Heart right ventricle (tissue), 16 donors: ENCODE results near the gene DNAJC16. TPM values are rescaled to one million over a fixed set of nuclear protein-coding genes. Genes with fewer than 3 reads are reported as not detected.

Source experiments
- ATAC-seq, 8 donors: fragments of 200-7000 bp; cut with Tn5 transposase; one replicate each; pipeline ENCODE4 v1.9.1; 2020; ENCODE audit warnings: mild to moderate bottlenecking in 8 of 8, moderate library complexity in 8 of 8, moderate number of reproducible peaks in 1 of 8
- DNase-seq, 2 donors: peaks; one replicate each; pipeline ENCODE4 v3.0.0-alpha.2; 2020
- H3K27ac ChIP-seq, 10 donors: fragments of 200-600 bp; sonication (generic) in 2 of 10; one replicate each; pipeline versions ENCODE4 v1.5.0 to v1.8.0; 2020 to 2022; ENCODE audit warnings: mild to moderate bottlenecking in 3 of 10
- H3K27me3 ChIP-seq, 7 donors: fragments of 200-600 bp; one replicate each; pipeline ENCODE4 v1.8.0; 2021 to 2022; ENCODE audit warnings: mild to moderate bottlenecking in 2 of 7
- H3K36me3 ChIP-seq, 9 donors: fragments of 200-600 bp; sonication (generic) in 1 of 9; one replicate each; pipeline versions ENCODE4 v1.5.0 to v1.8.0; 2020 to 2022; ENCODE audit warnings: mild to moderate bottlenecking in 2 of 9
- H3K4me1 ChIP-seq, 9 donors: fragments of 200-600 bp; sonication (generic) in 1 of 9; one replicate each; pipeline versions ENCODE4 v1.5.0 to v1.8.0; 2020 to 2022; ENCODE audit warnings: mild to moderate bottlenecking in 4 of 9
- H3K4me3 ChIP-seq, 10 donors: fragments of 200-600 bp; sonication (generic) in 2 of 10; one replicate each; pipeline versions ENCODE4 v1.5.0 to v1.8.0; 2020 to 2022; ENCODE audit warnings: mild to moderate bottlenecking in 7 of 10, moderate library complexity in 2 of 10
- H3K9me3 ChIP-seq, 11 donors: fragments of 200-600 bp in 10 of 11; sonication (generic) in 2 of 11; one replicate each; pipeline versions ENCODE4 v1.5.0 to v1.8.0; 2013 to 2022; ENCODE audit warnings: mild to moderate bottlenecking in 2 of 11, control low read depth in 1 of 11, moderate library complexity in 1 of 11
- WGBS, 2 donors: extraction: QIAGEN DNeasy Blood & Tissue Kit; methylation state at CpG; one replicate each; pipeline ENCODE4 v1.1.7; 2013; ENCODE audit warnings: inconsistent platforms in 1 of 2; 5-methylcytosine and 5-hydroxymethylcytosine counted together
- intact Hi-C, 10 donors: fragments of 100-400 bp; cut with DNase I; formaldehyde crosslinking; loops; one replicate each; pipeline versions ENCODE4 v1.11.1 to v1.14.2; 2022
- polyA plus RNA-seq, 2 donors: library from polyadenylated mRNA; stranded (reverse); fragments of 200-250 nt; gene quantifications; one replicate each; pipeline ENCODE4 v1.2.3, GENCODE V29; 2013
- total RNA-seq, 10 donors: library from RNA; stranded (reverse); fragmentation: NEBNext Ultra II Directional in 3 of 10; extraction: Animal tissue kit (Norgen Biotek cat#: 25700) in 3 of 10; gene quantifications; one replicate each; pipeline versions ENCODE4 v1.2.1 to v1.2.4, GENCODE V29; 2021 to 2023
- TF ChIP-seq, protein P1 (sequence below), 9 donors: fragments of 200-600 bp; sonication (generic) in 2 of 9; IDR thresholded peaks; one replicate each; pipeline versions ENCODE4 v1.5.0 to v1.8.0; 2021 to 2022; ENCODE audit warnings: antibody characterized with exemption in 9 of 9, mild to moderate bottlenecking in 5 of 9, moderate library complexity in 1 of 9
- donor health status: Arrhythmogenic right ventricular cardiomyopathy.
- donor health status: ischemic (EF 13 %, LVEDD 7.1; RV severe dilation, severe dysfunction).
- donor health status: healthy with polysubstance abuse.
- donor health status: DM: no; HTN: yes; CAD: no.
- donor health status: DM: no; HTN: no; CAD: no.
- donor health status: ischemic (EF 25% LVEDD 6.9; RV normal size, moderate dysfunction).
- donor health status: ischemic (EF 25% LVEDD 5.7; RV mildly dilated, moderate dysfunction).
- donor health status: healthy.
- donor health status: DM: yes; HTN: yes; CAD: no.
- donor health status: Ischemic cardiomyopathy.
- donor health status: ischemic (EF 35%, LVEDD 5.7; RV mildly dilated, moderate dysfunction).
- donor health status: nonischemic (EF 11% LVEDD 7.7; RV severe dilation, severe dysfunction).
- donor health status: DM: yes; HTN: yes; CAD: no.
- donor health status: PGD.
- donor health status: ischemic (EF 29% LVEDD 5.4; RV normal size, mild dysfunction).
- donor health status: nonischemic (EF 23%, LVEDD 6.1; RV moderate dilation, normal function).

DNAJC16 gene
- total and polyA plus RNA-seq, 12 donors, result 4.7 to 22.8 (median 18.3) TPM

DNA sequence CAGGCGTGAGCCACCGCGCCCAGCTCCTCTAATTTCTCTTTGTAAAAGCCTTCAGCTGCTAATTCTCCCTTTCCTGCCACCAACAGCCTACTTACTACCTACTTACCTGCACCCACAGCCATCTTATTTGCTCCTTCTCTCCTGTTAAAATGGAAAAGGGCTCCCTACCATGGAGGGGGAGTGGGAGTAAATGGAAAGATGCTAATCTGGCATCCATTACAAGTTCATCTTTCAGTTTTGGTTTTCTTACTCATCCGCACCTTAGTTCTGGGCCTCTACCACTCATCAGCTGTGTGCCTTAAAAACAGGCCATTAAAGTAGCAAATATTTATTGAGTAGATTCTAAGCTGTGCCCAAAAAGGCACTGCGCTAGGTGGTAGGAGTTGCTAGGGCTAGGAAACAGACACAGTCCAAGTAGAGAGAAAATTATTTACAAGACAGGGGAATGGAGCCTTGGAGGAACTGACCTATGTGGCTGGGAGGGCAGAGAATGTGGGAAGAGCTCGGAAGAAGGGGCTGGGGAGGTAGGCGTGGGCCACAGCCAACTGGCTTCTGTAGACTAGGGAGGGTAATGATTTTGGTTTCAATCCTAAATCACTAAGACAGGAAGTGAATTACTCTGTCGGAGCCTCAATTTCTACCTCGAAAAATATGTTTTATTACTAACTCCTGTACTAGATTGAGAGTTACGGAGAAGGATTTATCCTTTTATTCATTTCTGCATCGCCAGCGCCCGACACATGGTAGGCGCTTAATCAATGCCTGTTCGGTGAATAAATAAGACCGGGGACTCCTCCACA, 89.9 kb downstream of the DNAJC16 start:
- peak overlapping the region in 9 of 10 donors; percentile 79 to 98 (median 95) for H3K4me3 ChIP-seq
- no peaks in the 10 kb centered on the region for H3K9me3 ChIP-seq
- H3K36me3 ChIP-seq, result no peaks in the 10 kb centered on the region
- intact Hi-C loops, result loop anchor here in 5 of 10 donors (1.0 to 10.0 kb wide), 5 partner anchors 13 to 1391 kb away; partner anchors contain the start of genes DNAJC16 (in 3 of the 5) and CASP9 (in 1 of the 5)
- H3K4me1 ChIP-seq, result peaks cover 6 to 43% (median 37%) of the 10 kb centered on the region in 9 donors
- DNase-seq (no peak), ATAC-seq (peak; percentile 6 to 38 (median 19))
- peak overlapping the region; percentile 8 to 97 (median 92) for H3K27ac ChIP-seq
- WGBS, 2 donors, result 29% methylated on average over 16 of the region's 16 CpGs
- no peaks in the 10 kb centered on the region for H3K27me3 ChIP-seq
- TF ChIP-seq, protein P1, sequence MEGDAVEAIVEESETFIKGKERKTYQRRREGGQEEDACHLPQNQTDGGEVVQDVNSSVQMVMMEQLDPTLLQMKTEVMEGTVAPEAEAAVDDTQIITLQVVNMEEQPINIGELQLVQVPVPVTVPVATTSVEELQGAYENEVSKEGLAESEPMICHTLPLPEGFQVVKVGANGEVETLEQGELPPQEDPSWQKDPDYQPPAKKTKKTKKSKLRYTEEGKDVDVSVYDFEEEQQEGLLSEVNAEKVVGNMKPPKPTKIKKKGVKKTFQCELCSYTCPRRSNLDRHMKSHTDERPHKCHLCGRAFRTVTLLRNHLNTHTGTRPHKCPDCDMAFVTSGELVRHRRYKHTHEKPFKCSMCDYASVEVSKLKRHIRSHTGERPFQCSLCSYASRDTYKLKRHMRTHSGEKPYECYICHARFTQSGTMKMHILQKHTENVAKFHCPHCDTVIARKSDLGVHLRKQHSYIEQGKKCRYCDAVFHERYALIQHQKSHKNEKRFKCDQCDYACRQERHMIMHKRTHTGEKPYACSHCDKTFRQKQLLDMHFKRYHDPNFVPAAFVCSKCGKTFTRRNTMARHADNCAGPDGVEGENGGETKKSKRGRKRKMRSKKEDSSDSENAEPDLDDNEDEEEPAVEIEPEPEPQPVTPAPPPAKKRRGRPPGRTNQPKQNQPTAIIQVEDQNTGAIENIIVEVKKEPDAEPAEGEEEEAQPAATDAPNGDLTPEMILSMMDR (IDR thresholded peaks at IDR 0.05), result no peak

DNA sequence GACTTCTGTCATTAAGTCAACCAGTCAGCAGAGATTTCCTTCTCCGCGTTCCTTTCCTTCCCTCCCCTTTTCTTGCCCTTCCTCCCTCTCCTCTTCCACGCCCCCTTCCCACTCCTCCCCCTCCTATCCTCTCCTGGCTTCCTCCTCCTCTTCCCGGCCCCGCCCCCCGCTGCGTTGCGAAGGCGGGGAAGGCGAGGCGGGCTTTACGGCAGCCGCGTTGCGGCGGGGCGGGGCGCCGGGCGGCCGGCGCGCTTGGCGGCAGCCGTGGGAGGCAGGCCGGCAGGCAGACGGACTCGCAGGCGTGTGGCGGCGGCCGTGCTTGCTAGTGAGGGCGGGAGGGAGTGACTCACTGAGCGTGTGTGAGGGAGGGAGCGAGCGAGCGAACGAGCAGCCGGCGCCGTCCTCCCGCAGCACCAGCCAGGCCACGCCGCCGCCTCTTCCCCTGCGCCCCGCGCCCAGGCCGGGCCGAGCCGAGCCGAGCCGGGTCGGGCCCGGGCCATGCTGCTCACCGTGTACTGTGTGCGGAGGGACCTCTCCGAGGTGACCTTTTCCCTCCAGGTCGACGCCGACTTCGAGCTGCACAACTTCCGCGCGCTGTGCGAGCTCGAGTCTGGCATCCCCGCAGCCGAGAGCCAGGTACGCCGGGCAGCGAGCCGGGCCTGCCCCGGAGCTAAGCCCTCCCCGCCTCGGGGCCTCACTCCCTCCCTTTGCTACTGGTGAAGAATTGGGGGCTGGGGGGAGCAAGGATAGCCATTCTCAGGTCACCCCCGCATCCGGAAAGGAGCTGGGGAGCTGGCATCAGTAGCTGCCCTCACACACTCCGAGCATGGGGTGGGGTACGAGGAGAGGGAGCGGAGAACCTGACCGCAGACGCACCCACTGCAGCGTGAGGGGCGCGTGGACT, 90.8 kb downstream of the DNAJC16 start, which contains the start of gene DDI2:
TSS of gene DDI2 (plus strand) at position 286 of the 904 bp plus-strand sequence. CDS start at position 499, 213 bp downstream.
- intact Hi-C loops, result loop anchor here in 5 of 10 donors (1.0 to 10.0 kb wide), 5 partner anchors 14 to 1390 kb away; partner anchors contain the start of genes DNAJC16 (in 3 of the 5) and CASP9 (in 1 of the 5)
- peaks cover 9 to 52% (median 46%) of the 10 kb centered on the region in 9 donors for H3K4me1 ChIP-seq
- 1% methylated on average over 81 to 86 of the region's 86 CpGs for WGBS, 2 donors

DNA sequence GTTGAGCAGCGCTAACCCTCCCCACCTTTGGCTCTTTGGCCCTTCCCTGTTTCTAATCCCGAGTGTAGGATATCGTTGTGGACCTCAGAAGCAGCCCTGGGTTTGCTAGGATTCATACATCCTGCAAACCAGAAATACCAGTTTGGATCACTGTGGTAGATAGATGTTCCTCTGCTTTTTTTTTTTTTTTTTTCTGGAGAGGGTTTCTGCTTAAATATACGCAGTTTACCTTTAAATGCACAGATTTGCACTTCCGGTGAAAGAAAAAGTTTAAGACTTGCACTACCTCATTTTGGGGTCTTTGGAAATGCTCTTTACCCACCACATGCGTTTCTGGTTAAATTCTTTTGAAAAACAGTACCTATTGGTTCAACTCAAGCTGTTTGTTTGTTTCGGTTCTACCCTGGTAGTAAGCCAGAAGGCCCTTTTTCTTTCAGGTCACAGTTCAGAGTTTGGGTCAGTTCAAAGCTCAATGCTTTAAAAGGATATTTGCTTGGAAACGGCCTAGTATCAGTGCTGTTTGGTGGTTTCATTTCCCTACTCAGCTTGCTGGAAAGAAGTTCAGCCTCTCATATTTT, 91.5 kb downstream of the DNAJC16 start:
- DNase-seq, result no peak
- Histone ChIP-seq H3K27me3 (no peaks in the 10 kb centered on the region), H3K4me3 (peak overlapping the region; percentile 67 to 98 (median 95)), H3K36me3 (no peaks in the 10 kb centered on the region), H3K27ac (peak overlapping the region; percentile 74 to 97 (median 94)), H3K9me3 (no peaks in the 10 kb centered on the region), H3K4me1 (peaks cover 12 to 58% (median 53%) of the 10 kb centered on the region in 9 donors)
- WGBS, 2 donors, result 1 to 2% methylated on average over 8 of the region's 8 CpGs
- intact Hi-C loops, result loop anchor here in 4 of 10 donors (5.0 to 10.0 kb wide), 4 partner anchors 87 to 1389 kb away; partner anchors contain the start of genes DNAJC16 (in 3 of the 4) and CASP9 (in 1 of the 4)
- TF ChIP-seq, protein P1 (IDR thresholded peaks at IDR 0.05), result no peak
- ATAC-seq, result no peak

More for the DNA sequence above, 90.8 kb downstream of the DNAJC16 start, which contains the start of gene DDI2:
- DNase-seq (peak; percentile 96 to 98), ATAC-seq (peak; percentile 91 to 96 (median 94))
- peak within 1 kb of the TSS; percentile 67 to 98 (median 95) for H3K4me3 ChIP-seq
- no peaks in the 10 kb centered on the region for H3K36me3 ChIP-seq
- peak within 1 kb of the TSS; percentile 74 to 97 (median 94) for H3K27ac ChIP-seq
- H3K9me3 ChIP-seq, result no peaks in the 10 kb centered on the region
- no peaks in the 10 kb centered on the region for H3K27me3 ChIP-seq
- TF ChIP-seq, protein P1 (IDR thresholded peaks at IDR 0.05), result no peak
